ENCODE results near the gene TRANK1.

- TF ChIP-seq, protein P1, sequence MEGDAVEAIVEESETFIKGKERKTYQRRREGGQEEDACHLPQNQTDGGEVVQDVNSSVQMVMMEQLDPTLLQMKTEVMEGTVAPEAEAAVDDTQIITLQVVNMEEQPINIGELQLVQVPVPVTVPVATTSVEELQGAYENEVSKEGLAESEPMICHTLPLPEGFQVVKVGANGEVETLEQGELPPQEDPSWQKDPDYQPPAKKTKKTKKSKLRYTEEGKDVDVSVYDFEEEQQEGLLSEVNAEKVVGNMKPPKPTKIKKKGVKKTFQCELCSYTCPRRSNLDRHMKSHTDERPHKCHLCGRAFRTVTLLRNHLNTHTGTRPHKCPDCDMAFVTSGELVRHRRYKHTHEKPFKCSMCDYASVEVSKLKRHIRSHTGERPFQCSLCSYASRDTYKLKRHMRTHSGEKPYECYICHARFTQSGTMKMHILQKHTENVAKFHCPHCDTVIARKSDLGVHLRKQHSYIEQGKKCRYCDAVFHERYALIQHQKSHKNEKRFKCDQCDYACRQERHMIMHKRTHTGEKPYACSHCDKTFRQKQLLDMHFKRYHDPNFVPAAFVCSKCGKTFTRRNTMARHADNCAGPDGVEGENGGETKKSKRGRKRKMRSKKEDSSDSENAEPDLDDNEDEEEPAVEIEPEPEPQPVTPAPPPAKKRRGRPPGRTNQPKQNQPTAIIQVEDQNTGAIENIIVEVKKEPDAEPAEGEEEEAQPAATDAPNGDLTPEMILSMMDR (conservative IDR thresholded peaks at IDR 0.05; ENCODE audit: low read depth, low read length): no peak
- no peak for TF ChIP-seq EZH2 (IDR thresholded peaks at IDR 0.05; ENCODE audit: low read length, unreplicated experiment)
Measured at GRCh38 chr3:36786921-36787890, 157.6 kb downstream of the TRANK1 start.
